ENCODE data around the gene SRGAP1.

SRGAP1 gene

DNA sequence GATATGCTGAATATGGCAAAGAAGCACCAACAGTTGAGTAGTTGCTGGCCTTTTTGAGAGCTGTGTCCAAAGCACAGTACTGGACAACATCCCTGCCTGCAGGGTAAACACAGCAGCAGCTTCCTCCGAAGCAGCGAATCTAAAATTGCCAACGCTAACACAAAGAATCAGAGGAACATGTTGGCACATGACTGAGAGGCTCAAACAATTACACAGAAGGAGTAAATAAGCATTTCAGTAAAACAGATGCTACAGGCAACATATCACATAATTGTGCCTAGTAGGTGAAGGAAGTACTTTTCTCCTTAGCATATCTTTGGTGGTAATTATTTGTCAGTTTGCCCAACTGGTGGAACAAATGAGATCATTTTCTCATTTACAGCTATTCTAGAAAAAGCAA, 325.5 kb downstream of the SRGAP1 start:
- no peak for TF ChIP-seq CTCF (IDR thresholded peaks at IDR 0.05; ENCODE audit: low read depth, low read length, missing control alignments)
- no peak overlapping the region for H3K4me3 ChIP-seq (ENCODE audit: low read depth, low read length)
- no peak for DNase-seq
- H3K27me3 ChIP-seq (replicated peaks): no peaks in the 10 kb centered on the region
- H3K27ac ChIP-seq: no peak overlapping the region
- no peaks in the 10 kb centered on the region for H3K36me3 ChIP-seq (replicated peaks)
- in situ Hi-C loops (cut with HindIII; ENCODE audit: low pct_ligation_motif_present, low sequenced_read_pairs): no loop called here

DNA sequence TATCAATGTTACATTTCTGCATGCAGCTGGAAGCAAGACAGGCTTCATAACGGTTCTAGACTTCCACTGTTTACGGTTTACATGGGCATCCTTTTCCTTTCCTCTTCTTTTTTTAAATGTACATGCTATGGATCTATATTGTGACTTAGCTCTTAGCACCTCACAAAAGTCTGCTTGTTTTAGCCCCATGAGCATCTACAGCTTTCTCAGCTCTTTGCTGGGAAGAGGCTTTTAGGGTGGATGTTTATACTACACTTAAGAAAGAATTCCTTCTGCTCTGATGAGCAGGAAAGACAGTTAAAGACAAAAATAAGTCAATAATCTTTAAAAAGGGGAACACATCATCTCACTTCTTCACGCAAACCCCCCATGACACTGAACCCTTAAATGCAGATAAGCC, 326.2 kb downstream of the SRGAP1 start:
- no peak for TF ChIP-seq CTCF (IDR thresholded peaks at IDR 0.05; ENCODE audit: low read depth, low read length, missing control alignments)
- no peaks in the 10 kb centered on the region for H3K27me3 ChIP-seq (replicated peaks)
- H3K27ac ChIP-seq: no peak overlapping the region
- in situ Hi-C loops (cut with HindIII; ENCODE audit: low pct_ligation_motif_present, low sequenced_read_pairs): no loop called here
- no peak for DNase-seq
- no peaks in the 10 kb centered on the region for H3K36me3 ChIP-seq (replicated peaks)
- no peak overlapping the region for H3K4me3 ChIP-seq (ENCODE audit: low read depth, low read length)

DNA sequence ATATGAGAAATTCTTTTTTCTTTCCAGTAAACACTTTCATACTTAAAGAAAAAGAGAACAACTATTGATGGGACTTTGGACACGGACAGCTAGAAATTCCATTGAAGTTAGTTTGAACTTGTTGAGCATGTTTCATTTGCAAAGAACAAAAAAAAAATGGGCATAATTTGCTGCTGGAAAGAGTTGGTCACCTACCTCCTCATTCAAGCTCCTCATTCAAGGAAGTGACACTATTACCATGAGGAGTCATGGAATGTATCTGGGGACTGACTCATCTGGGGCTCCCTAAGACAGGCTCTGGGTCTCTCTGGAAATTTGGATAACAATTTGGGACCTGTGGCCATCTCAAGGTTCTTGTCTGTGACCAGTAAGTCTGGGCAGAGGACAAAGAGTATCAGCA, 327.2 kb downstream of the SRGAP1 start:
- DNase-seq: peak; percentile 29
- Histone ChIP-seq H3K36me3 (replicated peaks) (no peaks in the 10 kb centered on the region), H3K27me3 (replicated peaks) (no peaks in the 10 kb centered on the region), H3K4me3 (ENCODE audit: low read depth, low read length) (no peak overlapping the region), H3K27ac (peak overlapping the region; percentile 15)
- TF ChIP-seq CTCF (IDR thresholded peaks at IDR 0.05; ENCODE audit: low read depth, low read length, missing control alignments): no peak
- in situ Hi-C loops (cut with HindIII; ENCODE audit: low pct_ligation_motif_present, low sequenced_read_pairs): no loop called here

DNA sequence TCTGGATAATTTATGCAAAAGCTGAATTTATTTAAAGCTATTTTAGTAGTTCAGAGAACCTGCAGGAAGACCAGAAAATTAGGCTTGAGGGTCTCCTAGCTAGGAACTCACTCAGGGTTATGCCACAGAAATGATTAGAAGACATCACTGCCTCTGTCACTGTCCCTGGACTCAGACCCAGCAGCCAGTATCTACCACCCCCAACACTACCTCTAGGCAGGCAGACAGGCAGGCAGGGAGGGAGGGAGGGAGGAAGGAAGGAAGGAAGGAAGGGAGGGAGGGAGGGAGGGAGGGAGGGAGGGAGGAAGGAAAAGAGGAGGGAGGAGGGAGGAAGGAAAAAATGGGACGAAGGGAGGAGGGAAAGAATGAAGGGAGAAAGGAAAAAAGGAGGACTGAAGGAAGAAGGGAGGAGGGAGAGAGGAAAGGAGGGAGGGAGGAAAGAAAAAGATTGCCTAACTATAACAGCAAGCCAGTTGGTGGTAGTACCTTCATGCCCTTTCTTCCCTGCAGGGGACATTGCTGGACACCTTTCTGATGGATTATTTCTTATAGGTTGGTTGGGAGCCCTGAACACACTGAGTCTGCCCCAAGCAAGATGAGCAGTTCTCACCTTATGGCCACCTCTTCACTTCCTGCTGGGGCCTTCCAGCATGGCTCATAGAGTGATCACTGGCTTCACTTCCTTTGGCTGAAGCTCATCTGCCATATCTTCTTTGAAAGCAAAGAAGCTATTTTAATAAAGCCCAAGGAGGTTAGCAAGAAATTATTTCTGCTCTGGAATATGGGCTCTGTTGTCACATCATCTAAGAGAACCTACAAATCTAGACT, 327.9 kb downstream of the SRGAP1 start:
- in situ Hi-C loops (cut with HindIII; ENCODE audit: low pct_ligation_motif_present, low sequenced_read_pairs): no loop called here
- TF ChIP-seq CTCF (IDR thresholded peaks at IDR 0.05; ENCODE audit: low read depth, low read length, missing control alignments): no peak
- Histone ChIP-seq H3K4me3 (ENCODE audit: low read depth, low read length) (no peak overlapping the region), H3K36me3 (replicated peaks) (no peaks in the 10 kb centered on the region), H3K27ac (no peak overlapping the region), H3K27me3 (replicated peaks) (no peaks in the 10 kb centered on the region)
- no peak for DNase-seq

DNA sequence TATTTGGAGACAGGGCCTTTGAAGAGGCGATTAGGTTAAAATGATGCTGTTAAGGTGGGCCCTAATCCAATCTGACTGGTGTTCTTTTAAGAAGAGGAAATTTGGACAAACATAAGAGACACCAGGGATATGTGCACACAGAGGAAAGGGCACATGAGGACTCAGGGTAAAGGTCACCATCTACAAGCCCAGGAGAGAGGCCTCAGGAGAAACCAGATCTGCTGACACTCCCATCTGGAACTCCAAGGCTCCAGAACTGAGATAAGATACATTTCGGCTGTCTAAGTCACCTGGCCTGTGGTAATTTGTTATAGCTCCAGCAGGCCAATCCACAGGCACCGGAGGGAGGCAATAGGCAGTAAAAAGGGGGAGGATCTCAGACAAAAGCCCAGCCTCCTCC, 329.0 kb downstream of the SRGAP1 start:
- H3K27me3 ChIP-seq (replicated peaks): no peaks in the 10 kb centered on the region
- no peak overlapping the region for H3K4me3 ChIP-seq (ENCODE audit: low read depth, low read length)
- DNase-seq: no peak
- no peaks in the 10 kb centered on the region for H3K36me3 ChIP-seq (replicated peaks)
- TF ChIP-seq CTCF (IDR thresholded peaks at IDR 0.05; ENCODE audit: low read depth, low read length, missing control alignments): no peak
- no peak overlapping the region for H3K27ac ChIP-seq
- in situ Hi-C loops (cut with HindIII; ENCODE audit: low pct_ligation_motif_present, low sequenced_read_pairs): no loop called here
